ENCODE results near the gene CAPN9. TPM values are rescaled to one million over a fixed set of nuclear protein-coding genes. Genes with fewer than 3 reads are reported as not detected.

Gene CAPN9
- total and polyA plus RNA-seq, 4 donors: not detected

- no peak for DNase-seq (ENCODE audit: low spot score)
- no peak overlapping the region for H3K4me3 ChIP-seq (ENCODE audit: low read depth in 1 of 3, low read length in 3 of 3)
- H3K27me3 ChIP-seq (ENCODE audit: control insufficient read depth in 4 of 4, insufficient read depth in 4 of 4, low read length in 3 of 4): no peaks in the 10 kb centered on the region
- H3K9ac ChIP-seq (ENCODE audit: low read depth in 1 of 2, low read length in 2 of 2): no peak overlapping the region
- TF ChIP-seq RAD21 (IDR thresholded peaks at IDR 0.05) (peak in 1 of 2 donors; percentile 16), ATF3 (IDR thresholded peaks at IDR 0.05) (no peak), EGR1 (IDR thresholded peaks at IDR 0.05; ENCODE audit: low read depth in 2 of 2) (no peak)
- H3K4me1 ChIP-seq (ENCODE audit: control insufficient read depth in 4 of 4, insufficient read depth in 4 of 4, low read length in 3 of 4): no peaks in the 10 kb centered on the region
- H3K27ac ChIP-seq (ENCODE audit: low read depth in 1 of 2, low read length in 2 of 2): no peak overlapping the region
- no peaks in the 10 kb centered on the region for H3K36me3 ChIP-seq (ENCODE audit: control insufficient read depth in 4 of 4, insufficient read depth in 3 of 4, low read depth in 1 of 4, low read length in 3 of 4)
- no peaks in the 10 kb centered on the region for H3K9me3 ChIP-seq (ENCODE audit: control insufficient read depth in 4 of 4, low read length in 3 of 4)
- WGBS: 60% methylated on average over 3 of the region's 3 CpGs
Observed at GRCh38 chr1:230754796-230755195, 7.6 kb downstream of the CAPN9 start.

GRCh38 chr1:230757856-230758708, 10.9 kb downstream of the CAPN9 start:
- Histone ChIP-seq H3K9ac (ENCODE audit: low read depth in 1 of 2, low read length in 2 of 2) (no peak overlapping the region), H3K27ac (ENCODE audit: low read depth in 1 of 2, low read length in 2 of 2) (no peak overlapping the region), H3K4me1 (ENCODE audit: control insufficient read depth in 4 of 4, insufficient read depth in 4 of 4, low read length in 3 of 4) (no peaks in the 10 kb centered on the region), H3K36me3 (ENCODE audit: control insufficient read depth in 4 of 4, insufficient read depth in 3 of 4, low read depth in 1 of 4, low read length in 3 of 4) (no peaks in the 10 kb centered on the region), H3K9me3 (ENCODE audit: control insufficient read depth in 4 of 4, low read length in 3 of 4) (no peaks in the 10 kb centered on the region), H3K4me3 (ENCODE audit: low read depth in 1 of 3, low read length in 3 of 3) (no peak overlapping the region), H3K27me3 (ENCODE audit: control insufficient read depth in 4 of 4, insufficient read depth in 4 of 4, low read length in 3 of 4) (no peaks in the 10 kb centered on the region)
- WGBS: 91% methylated on average over 16 of the region's 16 CpGs
- TF ChIP-seq JUND (IDR thresholded peaks at IDR 0.05) (no peak), YY1 (IDR thresholded peaks at IDR 0.05) (no peak), FOXA1 (IDR thresholded peaks at IDR 0.05) (no peak), HNF4A (conservative IDR thresholded peaks at IDR 0.05) (no peak), FOXA2 (IDR thresholded peaks at IDR 0.05) (no peak), ZBTB33 (IDR thresholded peaks at IDR 0.05) (no peak), ATF3 (IDR thresholded peaks at IDR 0.05) (no peak), HNF4G (IDR thresholded peaks at IDR 0.05) (no peak), MAX (IDR thresholded peaks at IDR 0.05) (no peak), TAF1 (conservative IDR thresholded peaks at IDR 0.05) (no peak), SP1 (IDR thresholded peaks at IDR 0.05) (no peak), RAD21 (IDR thresholded peaks at IDR 0.05) (no peak), GABPA (IDR thresholded peaks at IDR 0.05 in 1 of 2, conservative IDR thresholded peaks at IDR 0.05 in 1 of 2) (no peak)
- TF ChIP-seq, protein P1, sequence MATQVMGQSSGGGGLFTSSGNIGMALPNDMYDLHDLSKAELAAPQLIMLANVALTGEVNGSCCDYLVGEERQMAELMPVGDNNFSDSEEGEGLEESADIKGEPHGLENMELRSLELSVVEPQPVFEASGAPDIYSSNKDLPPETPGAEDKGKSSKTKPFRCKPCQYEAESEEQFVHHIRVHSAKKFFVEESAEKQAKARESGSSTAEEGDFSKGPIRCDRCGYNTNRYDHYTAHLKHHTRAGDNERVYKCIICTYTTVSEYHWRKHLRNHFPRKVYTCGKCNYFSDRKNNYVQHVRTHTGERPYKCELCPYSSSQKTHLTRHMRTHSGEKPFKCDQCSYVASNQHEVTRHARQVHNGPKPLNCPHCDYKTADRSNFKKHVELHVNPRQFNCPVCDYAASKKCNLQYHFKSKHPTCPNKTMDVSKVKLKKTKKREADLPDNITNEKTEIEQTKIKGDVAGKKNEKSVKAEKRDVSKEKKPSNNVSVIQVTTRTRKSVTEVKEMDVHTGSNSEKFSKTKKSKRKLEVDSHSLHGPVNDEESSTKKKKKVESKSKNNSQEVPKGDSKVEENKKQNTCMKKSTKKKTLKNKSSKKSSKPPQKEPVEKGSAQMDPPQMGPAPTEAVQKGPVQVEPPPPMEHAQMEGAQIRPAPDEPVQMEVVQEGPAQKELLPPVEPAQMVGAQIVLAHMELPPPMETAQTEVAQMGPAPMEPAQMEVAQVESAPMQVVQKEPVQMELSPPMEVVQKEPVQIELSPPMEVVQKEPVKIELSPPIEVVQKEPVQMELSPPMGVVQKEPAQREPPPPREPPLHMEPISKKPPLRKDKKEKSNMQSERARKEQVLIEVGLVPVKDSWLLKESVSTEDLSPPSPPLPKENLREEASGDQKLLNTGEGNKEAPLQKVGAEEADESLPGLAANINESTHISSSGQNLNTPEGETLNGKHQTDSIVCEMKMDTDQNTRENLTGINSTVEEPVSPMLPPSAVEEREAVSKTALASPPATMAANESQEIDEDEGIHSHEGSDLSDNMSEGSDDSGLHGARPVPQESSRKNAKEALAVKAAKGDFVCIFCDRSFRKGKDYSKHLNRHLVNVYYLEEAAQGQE (IDR thresholded peaks at IDR 0.05): no peak
- no peak for DNase-seq (ENCODE audit: low spot score)

Data from liver (tissue), 9 donors.